Mononuclear cell (primary cell): ENCODE measurements around the gene CHST14. TPM values are rescaled to one million over a fixed set of nuclear protein-coding genes. Genes with fewer than 3 reads are reported as not detected.

Experiments
- H3K27me3 ChIP-seq: 2 replicates; pipeline ENCODE4 v1.6.0; 2011; ENCODE audit warnings: low read length, control low read depth; ENCODE audit not compliant: insufficient read depth
- H3K4me1 ChIP-seq: 2 replicates; pipeline ENCODE4 v1.5.1; 2011; ENCODE audit warnings: mild to moderate bottlenecking, low read length, control low read depth; ENCODE audit not compliant: insufficient read depth
- H3K4me3 ChIP-seq: 2 replicates; pipeline ENCODE4 v1.5.1; 2011; ENCODE audit warnings: mild to moderate bottlenecking, low read length, moderate library complexity
- H3K9me3 ChIP-seq: 2 replicates; pipeline ENCODE4 v1.5.1; 2011; ENCODE audit warnings: low read depth, mild to moderate bottlenecking, control low read depth, low read length
- total RNA-seq: library from RNA; depleted of rRNA; stranded (reverse); fragments of >200 nt; gene quantifications from one replicate; pipeline ENCODE4 v1.2.3, GENCODE V29; 2012

CHST14 gene
- total RNA-seq, 1 donor, result 3.9 TPM

DNA sequence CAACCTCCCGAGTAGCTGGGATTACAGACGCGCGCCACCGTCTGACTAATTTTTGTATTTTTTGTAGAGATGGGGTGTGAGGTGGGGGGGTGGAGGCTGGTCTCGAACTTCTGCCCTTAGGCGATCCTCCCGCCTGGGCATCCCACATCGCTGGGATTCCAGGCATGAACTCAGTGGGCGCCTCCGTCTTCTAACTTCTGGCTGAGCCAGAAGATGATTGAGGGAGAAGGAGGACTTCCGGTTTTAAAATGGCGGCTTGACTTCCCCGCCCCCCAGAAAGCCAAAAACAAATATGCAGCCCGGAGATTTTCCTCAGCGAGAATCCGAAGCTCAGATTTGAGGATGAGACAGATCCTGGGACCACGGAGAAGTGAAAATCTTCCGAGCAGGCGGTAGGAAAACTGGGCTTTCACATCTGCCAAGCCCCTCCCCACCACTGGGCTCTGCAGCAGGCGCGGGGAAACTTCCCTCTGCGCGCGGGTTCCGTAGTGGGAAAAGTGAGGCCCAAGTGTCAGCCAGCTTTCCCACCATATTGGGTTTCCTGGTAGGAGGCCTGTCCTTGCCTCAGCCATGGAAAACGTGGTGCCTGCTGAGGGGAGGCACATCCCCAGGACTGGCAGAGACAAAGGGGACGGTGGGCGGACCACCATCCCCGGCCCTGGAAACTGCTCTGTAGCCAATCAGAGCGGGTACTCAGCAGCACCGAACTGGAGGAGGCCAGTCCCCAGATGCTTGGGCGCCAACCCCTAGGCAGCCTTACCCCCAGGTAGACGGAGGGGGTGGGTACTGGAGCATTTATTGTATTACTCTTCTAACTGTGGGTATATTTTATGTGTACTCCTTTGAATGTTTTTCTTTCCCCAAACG is 17.3 kb downstream of the CHST14 start:
- Histone ChIP-seq H3K27me3 (no peaks in the 10 kb centered on the region), H3K9me3 (no peaks in the 10 kb centered on the region), H3K4me1 (no peaks in the 10 kb centered on the region), H3K4me3 (no peak overlapping the region)

DNA sequence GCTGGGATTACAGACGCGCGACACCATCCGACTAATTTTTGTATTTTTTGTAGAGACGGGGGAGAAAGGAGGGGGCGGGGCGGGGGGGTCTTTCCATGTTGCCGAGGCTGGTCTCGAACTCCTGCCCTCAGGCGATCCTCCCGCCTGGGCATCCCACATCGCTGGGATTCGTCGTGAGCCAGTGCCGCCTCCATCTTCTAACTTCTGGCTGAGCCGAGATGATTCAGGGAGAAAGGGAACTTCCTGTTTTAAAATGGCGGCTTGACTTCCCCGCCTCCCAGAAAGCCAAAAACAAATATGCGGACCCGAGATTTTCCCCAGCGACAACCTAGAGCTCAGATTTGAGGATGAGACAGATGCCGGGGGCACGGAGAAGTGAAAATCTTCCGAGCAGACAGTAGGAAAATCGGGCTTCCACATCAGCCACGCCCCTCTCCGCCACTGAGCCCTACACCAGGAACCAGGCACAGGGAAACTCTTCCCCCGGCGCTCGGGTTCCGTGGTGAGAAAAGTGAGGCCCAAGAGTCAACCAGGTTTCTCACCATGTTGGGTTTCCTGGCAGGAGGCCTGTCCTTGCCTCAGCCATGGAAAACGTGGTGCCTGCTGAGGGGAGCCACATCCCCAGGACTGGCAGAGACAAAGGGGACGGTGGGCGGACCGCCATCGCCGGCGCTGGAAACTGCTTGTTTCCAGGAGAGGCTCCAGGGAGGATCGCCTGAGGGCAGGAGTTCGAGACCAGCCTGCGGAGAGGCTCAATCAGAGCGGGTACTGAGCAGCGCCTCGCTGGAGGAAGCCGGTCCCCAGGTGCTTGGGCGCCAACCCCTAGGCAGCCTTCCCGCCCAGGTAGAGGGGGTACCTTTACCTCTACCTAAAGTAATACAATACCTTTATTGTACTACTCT is 18.7 kb downstream of the CHST14 start:
- Histone ChIP-seq H3K4me1 (no peaks in the 10 kb centered on the region), H3K4me3 (no peak overlapping the region), H3K9me3 (no peaks in the 10 kb centered on the region), H3K27me3 (no peaks in the 10 kb centered on the region)

DNA sequence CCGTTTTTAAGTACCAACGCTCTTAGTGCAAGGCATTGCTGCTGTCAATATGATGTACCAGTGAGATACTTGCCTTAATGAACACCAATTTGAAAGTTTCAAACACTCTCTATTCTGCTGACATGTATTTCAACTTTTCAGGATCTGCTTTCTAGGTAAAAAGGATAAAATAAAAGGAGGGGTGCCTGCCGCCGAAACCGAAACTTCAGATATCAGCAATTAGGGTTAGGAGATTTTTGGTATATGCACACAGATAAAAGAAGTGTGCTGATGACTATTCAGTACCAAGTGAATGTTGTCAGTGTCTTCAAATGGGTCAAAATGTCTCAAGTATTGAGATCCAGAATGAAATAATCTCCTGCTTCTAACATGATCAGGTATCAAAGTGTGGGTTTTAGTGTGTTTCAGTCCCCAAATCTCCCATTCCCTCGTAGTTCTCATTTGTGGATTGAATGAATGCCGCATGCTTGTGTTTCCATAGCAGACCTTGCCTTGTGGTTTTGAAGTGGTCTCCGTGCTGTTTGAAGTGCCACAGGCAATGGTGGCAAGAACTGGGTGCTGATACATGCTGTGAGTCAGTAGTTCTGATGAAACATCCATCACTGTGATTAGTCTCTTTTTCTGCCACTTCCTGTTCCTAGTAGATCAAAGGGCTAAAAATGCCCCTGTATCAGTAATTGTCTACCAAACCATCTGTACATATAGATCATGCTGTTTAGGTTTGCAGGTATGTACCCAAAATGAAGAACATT is 22.5 kb downstream of the CHST14 start:
- no peak overlapping the region for H3K4me3 ChIP-seq
- no peaks in the 10 kb centered on the region for H3K9me3 ChIP-seq
- H3K4me1 ChIP-seq, result no peaks in the 10 kb centered on the region
- no peaks in the 10 kb centered on the region for H3K27me3 ChIP-seq

GRCh38 chr15:40495516-40495915 is 24.7 kb downstream of the CHST14 start:
- no peak overlapping the region for H3K4me3 ChIP-seq
- no peaks in the 10 kb centered on the region for H3K9me3 ChIP-seq
- peaks cover 6% of the 10 kb centered on the region for H3K27me3 ChIP-seq
- H3K4me1 ChIP-seq, result no peaks in the 10 kb centered on the region

GRCh38 chr15:40498418-40498817 is 27.6 kb downstream of the CHST14 start:
- no peaks in the 10 kb centered on the region for H3K4me1 ChIP-seq

DNA sequence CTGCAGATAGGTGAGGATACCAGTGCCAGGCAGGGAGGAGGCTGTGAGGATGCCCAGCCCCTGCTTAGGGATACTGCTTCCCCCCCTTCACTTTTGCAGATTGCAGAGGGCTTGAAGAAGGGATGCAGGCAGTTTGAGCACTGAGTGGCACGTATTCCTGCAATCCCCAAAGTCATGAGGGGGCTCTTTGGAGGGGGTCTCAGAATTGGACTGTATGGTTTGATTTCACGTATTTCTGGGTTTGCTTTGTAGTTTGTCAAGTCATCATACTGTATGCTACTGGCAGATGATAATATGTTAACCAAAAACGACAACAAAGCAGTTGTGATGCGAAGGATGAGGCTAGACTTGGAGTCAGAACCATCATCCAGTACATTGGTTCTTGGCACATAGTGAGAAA is 28.1 kb downstream of the CHST14 start:
- H3K4me1 ChIP-seq, result no peaks in the 10 kb centered on the region
- H3K9me3 ChIP-seq, result no peaks in the 10 kb centered on the region
- H3K27me3 ChIP-seq, result peaks cover 15% of the 10 kb centered on the region

More at GRCh38 chr15:40498418-40498817, 27.6 kb downstream of the CHST14 start:
- Histone ChIP-seq H3K27me3 (peaks cover 12% of the 10 kb centered on the region), H3K4me3 (no peak overlapping the region), H3K9me3 (no peaks in the 10 kb centered on the region)

DNA sequence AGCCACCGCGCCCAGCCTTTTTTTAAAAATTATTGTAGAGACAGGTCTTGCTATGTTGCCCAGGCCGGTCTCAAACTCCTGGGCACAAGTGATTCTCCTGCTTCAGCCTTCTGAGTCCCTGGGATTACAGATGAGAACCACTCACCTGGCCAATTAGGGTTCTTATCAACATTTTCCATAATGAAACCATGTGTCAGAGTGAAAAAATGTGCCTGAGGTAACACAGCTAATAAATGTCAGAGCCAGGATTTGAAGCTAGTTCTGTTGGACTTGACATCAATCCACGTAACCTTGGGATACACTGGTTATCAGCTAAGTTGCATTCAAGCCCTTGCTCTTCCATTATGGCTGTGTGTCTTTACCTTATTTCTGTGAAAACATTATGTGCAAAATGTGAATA is 29.1 kb downstream of the CHST14 start:
- H3K4me3 ChIP-seq, result no peak overlapping the region
- H3K27me3 ChIP-seq, result peaks cover 17% of the 10 kb centered on the region
- no peaks in the 10 kb centered on the region for H3K4me1 ChIP-seq
- no peaks in the 10 kb centered on the region for H3K9me3 ChIP-seq

More for the DNA sequence above, 28.1 kb downstream of the CHST14 start:
- no peak overlapping the region for H3K4me3 ChIP-seq

DNA sequence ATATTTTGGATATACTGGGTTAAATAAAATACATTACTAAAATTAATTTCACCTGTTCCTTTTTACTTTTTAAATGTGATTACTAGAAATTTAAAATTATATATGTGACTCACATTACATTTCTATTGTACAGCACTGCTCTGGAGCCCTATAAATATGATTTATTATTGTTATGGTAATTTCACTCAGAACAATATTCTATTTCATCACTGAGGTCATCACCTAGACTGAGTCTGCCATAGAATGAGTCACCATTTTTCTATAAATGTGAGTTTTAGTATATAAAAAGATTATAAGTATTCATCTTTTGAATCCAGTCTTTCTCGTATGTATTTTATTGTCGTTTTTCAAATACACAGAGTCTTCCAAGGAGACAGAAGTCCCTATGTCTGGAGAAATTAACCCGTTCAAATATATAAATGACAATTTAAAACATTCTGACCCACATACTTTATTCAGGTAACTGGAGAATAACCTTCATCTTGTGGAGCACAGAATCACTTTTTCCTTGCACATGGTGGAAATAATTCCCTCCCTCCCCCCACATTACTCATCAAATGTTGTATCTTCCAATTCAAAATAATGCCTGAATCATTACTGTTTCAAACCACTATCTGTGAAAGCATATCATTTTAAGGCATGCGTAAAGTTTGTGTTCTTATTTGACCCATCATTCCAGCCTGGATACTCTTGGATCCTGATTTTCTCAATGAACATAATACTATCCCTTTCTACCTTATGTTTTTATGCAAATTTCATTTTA is 30.0 kb downstream of the CHST14 start:
- Histone ChIP-seq H3K4me1 (no peaks in the 10 kb centered on the region), H3K4me3 (no peak overlapping the region), H3K27me3 (peaks cover 22% of the 10 kb centered on the region), H3K9me3 (no peaks in the 10 kb centered on the region)

GRCh38 chr15:40501487-40501886 is 30.7 kb downstream of the CHST14 start:
- Histone ChIP-seq H3K4me1 (no peaks in the 10 kb centered on the region), H3K27me3 (peaks cover 22% of the 10 kb centered on the region), H3K9me3 (no peaks in the 10 kb centered on the region), H3K4me3 (no peak overlapping the region)

GRCh38 chr15:40506964-40507571 is 36.3 kb downstream of the CHST14 start:
- H3K27me3 ChIP-seq, result peaks cover 62% of the 10 kb centered on the region
- no peaks in the 10 kb centered on the region for H3K9me3 ChIP-seq
- H3K4me1 ChIP-seq, result peaks cover 23% of the 10 kb centered on the region
- no peak overlapping the region for H3K4me3 ChIP-seq

- Histone ChIP-seq H3K4me1 (peaks cover 23% of the 10 kb centered on the region), H3K4me3 (no peak overlapping the region), H3K27me3 (peaks cover 65% of the 10 kb centered on the region), H3K9me3 (no peaks in the 10 kb centered on the region)
Measured at GRCh38 chr15:40508216-40508615, 37.4 kb downstream of the CHST14 start.

DNA sequence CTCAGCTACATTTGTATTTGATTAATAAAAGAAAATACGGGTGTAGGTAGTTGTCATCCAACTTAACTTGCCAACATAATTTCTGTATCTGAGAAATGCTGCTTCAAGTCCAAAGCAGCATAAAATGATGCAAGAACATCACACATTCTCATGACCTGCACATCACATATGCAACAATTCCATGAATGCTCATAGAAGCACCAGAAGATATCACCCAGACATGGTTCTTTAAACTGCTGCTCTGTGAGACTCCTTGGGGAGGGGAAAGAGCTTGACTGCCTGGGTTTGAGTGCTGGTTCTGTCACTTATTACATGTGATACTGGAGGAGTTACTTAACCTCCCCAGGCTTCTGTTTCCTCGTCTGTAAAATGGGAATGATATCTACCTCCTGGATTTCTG is 39.4 kb downstream of the CHST14 start:
- Histone ChIP-seq H3K4me3 (no peak overlapping the region), H3K4me1 (peaks cover 23% of the 10 kb centered on the region), H3K27me3 (peaks cover 55% of the 10 kb centered on the region), H3K9me3 (no peaks in the 10 kb centered on the region)

- peaks cover 23% of the 10 kb centered on the region for H3K4me1 ChIP-seq
- no peaks in the 10 kb centered on the region for H3K9me3 ChIP-seq
- peak overlapping the region; percentile 27 for H3K4me3 ChIP-seq
- H3K27me3 ChIP-seq, result peaks cover 53% of the 10 kb centered on the region
Measured at GRCh38 chr15:40511093-40511471, 40.3 kb downstream of the CHST14 start.
